IMR-90 (cell line): ENCODE data around the gene NPPA. TPM values are rescaled to one million over a fixed set of nuclear protein-coding genes. Genes with fewer than 3 reads are reported as not detected.

Experiments used
- ATAC-seq: fragments of 200-7000 bp; cut with Tn5 transposase; 2 replicates; pipeline ENCODE4 v1.9.1; 2020; ENCODE audit warnings: low read depth, mild to moderate bottlenecking, moderate library complexity
- BruUV-seq: library from RNA; stranded (reverse); fragments of 400-500 nt; replicated peaks from 2 replicates; lab custom pipeline; 2021; lab: Mats Ljungman, UMichigan
- CTCF ChIA-PET: fragments of 300-600 bp; formaldehyde crosslinking; extraction: SDS; loops from one replicate; lab custom pipeline; 2021; ENCODE audit warnings: antibody characterized with exemption; lab: Yijun Ruan, JAX
- POLR2A ChIA-PET: fragments of 300-600 bp; sonication (Branson Sonifier 250); formaldehyde crosslinking; loops from one replicate; lab custom pipeline; 2022; ENCODE audit warnings: antibody characterized with exemption; ENCODE audit not compliant: unreplicated experiment; lab: Charles Lee
- DNase-seq: peaks from one replicate; pipeline ENCODE4 v3.0.0; 2013
- H2AFZ ChIP-seq: replicated peaks from 2 replicates; pipeline ENCODE3; 2013; ENCODE audit warnings: low read length, mild to moderate bottlenecking; ENCODE audit not compliant: poor library complexity
- H2AK5ac ChIP-seq: 2 replicates; pipeline ENCODE4 v1.6.1; 2013; ENCODE audit warnings: low read depth, low read length, inconsistent platforms
- H2AK9ac ChIP-seq: replicated peaks from 2 replicates; pipeline ENCODE3; 2013; ENCODE audit warnings: mild to moderate bottlenecking, low read depth, low read length, moderate library complexity; ENCODE audit not compliant: poor library complexity
- H2BK120ac ChIP-seq: 2 replicates; pipeline ENCODE4 v1.6.1; 2013; ENCODE audit warnings: low read depth, low read length, inconsistent platforms
- H2BK15ac ChIP-seq: 3 replicates; pipeline ENCODE4 v1.6.1; 2013; ENCODE audit warnings: low read depth, low read length, inconsistent platforms
- H2BK20ac ChIP-seq: 2 replicates; pipeline ENCODE4 v1.6.1; 2013; ENCODE audit warnings: low read depth, mild to moderate bottlenecking, inconsistent platforms, low read length, moderate library complexity
- H2BK5ac ChIP-seq: 2 replicates; pipeline ENCODE4 v1.6.1; 2013; ENCODE audit warnings: mild to moderate bottlenecking, low read depth, low read length, inconsistent platforms; ENCODE audit not compliant: poor library complexity, severe bottlenecking
- H3K14ac ChIP-seq: replicated peaks from 2 replicates; pipeline ENCODE4 v1.6.1; 2013; ENCODE audit warnings: low read depth, low read length, inconsistent platforms
- H3K18ac ChIP-seq: 2 replicates; pipeline ENCODE4 v1.6.1; 2013; ENCODE audit warnings: low read depth, low read length, control low read depth
- H3K23ac ChIP-seq: 2 replicates; pipeline ENCODE4 v1.6.1; 2013; ENCODE audit warnings: low read depth, low read length, inconsistent platforms
- H3K27ac ChIP-seq: 2 replicates; pipeline ENCODE4 v1.5.1; 2013; ENCODE audit warnings: mild to moderate bottlenecking, control low read depth, low read length; ENCODE audit not compliant: insufficient read depth
- H3K27me3 ChIP-seq: 2 replicates; pipeline ENCODE4 v1.6.1; 2013; ENCODE audit warnings: low read length; ENCODE audit not compliant: control insufficient read depth, insufficient read depth
- H3K36me3 ChIP-seq: 2 replicates; pipeline ENCODE4 v1.6.1; 2013; ENCODE audit warnings: low read length, mixed read lengths; ENCODE audit not compliant: control insufficient read depth, insufficient read depth
- H3K4ac ChIP-seq: 2 replicates; pipeline ENCODE4 v1.6.1; 2013; ENCODE audit warnings: low read depth, low read length, inconsistent platforms
- H3K4me1 ChIP-seq: 2 replicates; pipeline ENCODE4 v1.6.1; 2013; ENCODE audit warnings: low read length, mixed read lengths; ENCODE audit not compliant: control insufficient read depth, insufficient read depth
- H3K4me2 ChIP-seq: 2 replicates; pipeline ENCODE4 v1.6.1; 2013; ENCODE audit warnings: low read depth, mild to moderate bottlenecking, control low read depth, low read length, moderate library complexity
- H3K4me3 ChIP-seq: 2 replicates; pipeline ENCODE4 v1.5.1; 2013; ENCODE audit warnings: low read depth, mild to moderate bottlenecking, control low read depth, low read length, moderate library complexity; ENCODE audit not compliant: insufficient read depth
- H3K56ac ChIP-seq: 2 replicates; pipeline ENCODE4 v1.6.1; 2013; ENCODE audit warnings: low read length, inconsistent platforms; ENCODE audit not compliant: insufficient read depth; ENCODE audit errors: extremely low read depth
- H3K79me1 ChIP-seq, 2 experiments: 2 replicates each; pipeline ENCODE4 v1.6.1; 2013; ENCODE audit warnings: low read length in 2 of 2, inconsistent platforms in 1 of 2, low read depth in 1 of 2
- H3K9ac ChIP-seq: 2 replicates; pipeline ENCODE4 v1.6.1; 2013; ENCODE audit warnings: low read depth, low read length, control low read depth
- H3K9me1 ChIP-seq: 2 replicates; pipeline ENCODE4 v1.6.1; 2013; ENCODE audit warnings: low read length, inconsistent platforms; ENCODE audit not compliant: insufficient read depth
- H3K9me3 ChIP-seq: 2 replicates; pipeline ENCODE4 v1.6.1; 2013; ENCODE audit warnings: low read length; ENCODE audit not compliant: control insufficient read depth, insufficient read depth
- H4K20me1 ChIP-seq: 2 replicates; pipeline ENCODE4 v1.6.1; 2013; ENCODE audit warnings: low read length, inconsistent platforms; ENCODE audit not compliant: insufficient read depth
- H4K5ac ChIP-seq: 2 replicates; pipeline ENCODE4 v1.6.1; 2013; ENCODE audit warnings: mild to moderate bottlenecking, low read depth, low read length, control low read depth
- H4K8ac ChIP-seq, 2 experiments: 2 replicates each; pipeline ENCODE4 v1.6.1; 2013; ENCODE audit warnings: low read depth in 2 of 2, low read length in 2 of 2, control low read depth in 1 of 2, inconsistent platforms in 1 of 2
- H4K91ac ChIP-seq: 2 replicates; pipeline ENCODE4 v1.6.1; 2013; ENCODE audit warnings: low read depth, low read length, inconsistent platforms; ENCODE audit not compliant: insufficient read depth
- BHLHE40 ChIP-seq: fragments of 150-350 bp; IDR thresholded peaks from 2 replicates; pipeline ENCODE4 v1.6.1; 2016; ENCODE audit warnings: mild to moderate bottlenecking, low read depth, low read length
- CHD1 ChIP-seq: IDR thresholded peaks from 2 replicates; pipeline ENCODE4 v1.6.1; 2012; ENCODE audit warnings: low read depth, low read length, improper control_type of control experiment
- CTCF ChIP-seq: conservative IDR thresholded peaks from 2 replicates; pipeline ENCODE4 v1.5.1; 2012; ENCODE audit warnings: mild to moderate bottlenecking, low read depth, low read length, improper control_type of control experiment
- ELK1 ChIP-seq: fragments of 150-350 bp; IDR thresholded peaks from 2 replicates; pipeline ENCODE4 v1.6.1; 2016; ENCODE audit warnings: low read depth, mild to moderate bottlenecking, low read length, moderate library complexity, borderline replicate concordance
- MAZ ChIP-seq: IDR thresholded peaks from 2 replicates; pipeline ENCODE4 v1.6.1; 2012; ENCODE audit warnings: low read depth, mild to moderate bottlenecking, low read length, improper control_type of control experiment, moderate library complexity, borderline replicate concordance
- MXI1 ChIP-seq: IDR thresholded peaks from 2 replicates; pipeline ENCODE4 v1.6.1; 2012; ENCODE audit warnings: low read depth, mild to moderate bottlenecking, low read length, moderate library complexity, borderline replicate concordance
- NFE2L2 ChIP-seq: fragments of 150-350 bp; IDR thresholded peaks from 2 replicates; pipeline ENCODE4 v1.6.1; 2016; ENCODE audit warnings: low read depth, mild to moderate bottlenecking, low read length
- RAD21 ChIP-seq: IDR thresholded peaks from 2 replicates; pipeline ENCODE4 v1.6.1; 2012; ENCODE audit warnings: low read length, improper control_type of control experiment
- RCOR1 ChIP-seq: IDR thresholded peaks from 2 replicates; pipeline ENCODE4 v1.6.1; 2012; ENCODE audit warnings: mild to moderate bottlenecking, low read length, improper control_type of control experiment; ENCODE audit not compliant: insufficient replicate concordance
- RFX5 ChIP-seq: IDR thresholded peaks from 2 replicates; pipeline ENCODE4 v1.8.0; 2012; ENCODE audit warnings: low read depth, mild to moderate bottlenecking, low read length, moderate library complexity
- SMC3 ChIP-seq: fragments of 150-350 bp; IDR thresholded peaks from 2 replicates; pipeline ENCODE4 v1.6.1; 2016; ENCODE audit warnings: low read depth, mild to moderate bottlenecking, antibody characterized with exemption, low read length, moderate library complexity
- USF2 ChIP-seq: fragments of 150-350 bp; IDR thresholded peaks from 2 replicates; pipeline ENCODE4 v1.6.1; 2017; ENCODE audit warnings: mild to moderate bottlenecking, antibody characterized with exemption, low read length, low read depth
- WGBS, 2 experiments: methylation state at CpG; one replicate each; pipeline versions ENCODE4 v1.1.5 to v1.1.7; 2013; ENCODE audit warnings: missing lambda C conversion rate in 2 of 2; ENCODE audit not compliant: insufficient read length in 1 of 2; ENCODE audit errors: extremely low coverage in 2 of 2; 5-methylcytosine and 5-hydroxymethylcytosine counted together
- dilution Hi-C: fragments of 300-500 bp; cut with HindIII; formaldehyde crosslinking; loops from one replicate; pipeline ENCODE4 v1.14.3; 2018; ENCODE audit warnings: low sequenced_read_pairs; ENCODE audit not compliant: unreplicated experiment
- in situ Hi-C: fragments of 300-500 bp; cut with MboI; formaldehyde crosslinking; loops from 3 replicates; pipeline ENCODE4 v1.14.3; 2019; ENCODE audit warnings: low sequenced_read_pairs, inconsistent platforms, mixed read lengths
- intact Hi-C: fragments of 100-400 bp; cut with micrococcal nuclease; formaldehyde crosslinking; loops from 2 replicates; pipeline ENCODE4 v1.10.0; 2022
- polyA plus RNA-seq, 3 experiments: library from polyadenylated mRNA; depleted of rRNA; stranded (reverse); fragments of >200 nt; gene quantifications; 2 replicates each; pipeline ENCODE4 v1.2.3, GENCODE V29; 2012; ENCODE audit warnings: low replicate concordance in 1 of 3
- total RNA-seq: library from RNA; depleted of rRNA; stranded (reverse); fragments of >200 nt; gene quantifications from 2 replicates; pipeline ENCODE4 v1.2.3, GENCODE V29; 2012

NPPA gene
- total and polyA plus RNA-seq, 2 of the 4 experiments (the other 2 are of a cell fraction), result not detected

GRCh38 chr1:11804666-11805421 lies 42.7 kb downstream of the NPPA start:
- no peak for ATAC-seq
- H2BK120ac ChIP-seq, result peak overlapping the region; percentile 78
- H4K91ac ChIP-seq, result peak overlapping the region; percentile 88
- peaks cover 3% of the 10 kb centered on the region; the same call in 1 of the 2 replicates for H3K9me1 ChIP-seq
- peak overlapping the region; percentile 93 for H3K4me2 ChIP-seq
- H2AK9ac ChIP-seq, result peak overlapping the region; percentile 98
- peaks cover 12 to 69% of the 10 kb centered on the region in 2 experiments; a peak in 3 of 4 replicates for H3K79me1 ChIP-seq
- peak overlapping the region; percentile 35 for H2BK20ac ChIP-seq
- H3K18ac ChIP-seq, result peak overlapping the region; percentile 43
- no peaks in the 10 kb centered on the region for H3K27me3 ChIP-seq
- H3K9ac ChIP-seq, result peak overlapping the region; percentile 82
- H3K4me3 ChIP-seq, result peak overlapping the region; percentile 58
- peak overlapping the region; percentile 91 for H3K23ac ChIP-seq
- H3K4me1 ChIP-seq, result peaks cover 13% of the 10 kb centered on the region
- in situ Hi-C loops (no loop called here), dilution Hi-C loops (no loop called here), intact Hi-C loops (loop anchor here (5.0 kb wide), 1 partner anchor 123 kb away; the partner anchor contains the start of gene MAD2L2)
- H3K14ac ChIP-seq, result peak overlapping the region; percentile 86
- H3K9me3 ChIP-seq, result no peaks in the 10 kb centered on the region
- peak overlapping the region; percentile 59 for H2AK5ac ChIP-seq
- BruUV-seq, result no TSS peak
- H3K27ac ChIP-seq, result peak overlapping the region; percentile 92
- no peaks in the 10 kb centered on the region; the same call in 1 of the 2 replicates for H4K20me1 ChIP-seq
- CTCF ChIA-PET, result no interaction called here
- WGBS, 2 experiments, result 4% methylated on average over 5 of the region's 17 CpGs; no CpG with 5 or more reads in 1 of the 2 experiments
- peak overlapping the region; percentile 27; the same call in 2 of the 3 replicates for H2BK15ac ChIP-seq
- POLR2A ChIA-PET, result no interaction called here
- peak overlapping the region; percentile 90 for H2BK5ac ChIP-seq
- TF ChIP-seq USF2, result no peak
- TF ChIP-seq NFE2L2, result no peak
- no peak for TF ChIP-seq RCOR1
- no peak for TF ChIP-seq BHLHE40
- TF ChIP-seq MXI1, result no peak
- no peak for TF ChIP-seq CTCF
- TF ChIP-seq MAZ, result no peak
- TF ChIP-seq RAD21, result no peak
- no peak for TF ChIP-seq CHD1
- TF ChIP-seq RFX5, result no peak
- no peak for TF ChIP-seq SMC3
- TF ChIP-seq ELK1, result no peak
- peaks cover 16% of the 10 kb centered on the region for H3K36me3 ChIP-seq
- DNase-seq, result peak; percentile 56
- peak overlapping the region; percentile 98 for H2AFZ ChIP-seq
- H4K5ac ChIP-seq, result peak overlapping the region; percentile 45
- H4K8ac ChIP-seq, result peak overlapping the region; percentile 91 to 92
- peak overlapping the region; percentile 45; the same call in 1 of the 2 replicates for H3K56ac ChIP-seq
- H3K4ac ChIP-seq, result peak overlapping the region; percentile 94
